ENCODE measurements around the gene COTL1.

DNA sequence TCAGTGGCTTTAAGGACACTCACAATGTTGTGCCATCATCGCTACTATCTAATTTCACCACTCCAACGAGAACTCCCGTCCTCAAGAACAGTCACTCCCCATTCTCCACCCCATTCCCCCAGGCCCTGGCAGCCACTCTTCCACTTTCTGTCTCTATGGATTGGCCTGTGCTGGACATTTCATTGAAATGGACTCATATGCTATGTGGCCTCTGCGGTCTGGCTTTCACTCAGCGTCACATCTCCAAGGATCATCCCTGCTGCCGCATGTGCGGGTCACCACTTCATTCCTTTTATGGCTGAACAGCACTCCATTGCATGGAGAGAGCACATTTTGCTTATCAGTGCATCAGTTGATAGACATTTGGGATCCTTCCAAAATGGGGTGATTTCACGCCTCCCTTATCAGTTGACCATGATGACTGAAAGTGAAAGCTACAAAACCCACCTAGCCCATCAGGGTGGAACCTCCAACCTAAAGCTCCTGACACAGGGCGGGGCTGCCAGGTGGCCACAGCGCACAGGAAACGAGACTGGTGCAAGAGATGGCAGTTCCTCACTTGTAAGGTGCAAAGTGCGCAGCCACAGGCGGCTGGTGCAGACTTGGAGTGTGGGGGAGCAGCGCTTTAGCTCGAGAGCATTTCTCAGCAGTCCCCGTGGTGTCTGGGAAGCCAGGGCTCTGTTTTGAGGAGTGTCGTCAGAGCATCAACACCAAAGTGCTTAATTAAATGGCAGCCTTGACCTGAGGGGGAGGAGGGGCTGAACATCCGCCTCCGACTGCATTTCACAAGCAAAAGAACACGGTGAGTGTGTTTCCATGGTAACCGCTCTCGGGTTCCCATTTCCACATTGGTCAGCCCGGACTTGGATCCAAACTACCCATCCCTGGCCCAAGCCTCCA lies 23.8 kb downstream of the COTL1 start:
- TF ChIP-seq, protein P1, sequence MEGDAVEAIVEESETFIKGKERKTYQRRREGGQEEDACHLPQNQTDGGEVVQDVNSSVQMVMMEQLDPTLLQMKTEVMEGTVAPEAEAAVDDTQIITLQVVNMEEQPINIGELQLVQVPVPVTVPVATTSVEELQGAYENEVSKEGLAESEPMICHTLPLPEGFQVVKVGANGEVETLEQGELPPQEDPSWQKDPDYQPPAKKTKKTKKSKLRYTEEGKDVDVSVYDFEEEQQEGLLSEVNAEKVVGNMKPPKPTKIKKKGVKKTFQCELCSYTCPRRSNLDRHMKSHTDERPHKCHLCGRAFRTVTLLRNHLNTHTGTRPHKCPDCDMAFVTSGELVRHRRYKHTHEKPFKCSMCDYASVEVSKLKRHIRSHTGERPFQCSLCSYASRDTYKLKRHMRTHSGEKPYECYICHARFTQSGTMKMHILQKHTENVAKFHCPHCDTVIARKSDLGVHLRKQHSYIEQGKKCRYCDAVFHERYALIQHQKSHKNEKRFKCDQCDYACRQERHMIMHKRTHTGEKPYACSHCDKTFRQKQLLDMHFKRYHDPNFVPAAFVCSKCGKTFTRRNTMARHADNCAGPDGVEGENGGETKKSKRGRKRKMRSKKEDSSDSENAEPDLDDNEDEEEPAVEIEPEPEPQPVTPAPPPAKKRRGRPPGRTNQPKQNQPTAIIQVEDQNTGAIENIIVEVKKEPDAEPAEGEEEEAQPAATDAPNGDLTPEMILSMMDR (IDR thresholded peaks at IDR 0.05 in 4 of 5, conservative IDR thresholded peaks at IDR 0.05 in 1 of 5) = no peak
- TF ChIP-seq POLR2A (IDR thresholded peaks at IDR 0.05) = no peak
